OCI-LY1 (cell line): ENCODE results near the gene OLFM2.
"Not testable (repeated sequence)": the region's sequence is repeated elsewhere in the genome, so short reads cannot be mapped to it uniquely, and the experiment has no call there.

Experiments used
- H2AFZ ChIP-seq: fragments of 200-600 bp; sonication (generic), shearing (Covaris generic); 2 replicates; pipeline ENCODE4 v1.6.0; 2014; ENCODE audit warnings: antibody characterized with exemption, mild to moderate bottlenecking, low read length
- H3F3A ChIP-seq: fragments of 200-600 bp; sonication (generic), shearing (Covaris generic); 2 replicates; pipeline ENCODE4 v1.6.0; 2014; ENCODE audit warnings: mild to moderate bottlenecking, antibody characterized with exemption, low read length, moderate library complexity; ENCODE audit not compliant: insufficient read depth
- H3K27ac ChIP-seq: fragments of 200-600 bp; sonication (generic); 2 replicates; pipeline ENCODE4 v1.5.1; 2014; ENCODE audit warnings: low read length, mixed run types, mild to moderate bottlenecking, low read depth; ENCODE audit not compliant: poor library complexity, severe bottlenecking
- H3K27me3 ChIP-seq: fragments of 200-600 bp; sonication (generic); 2 replicates; pipeline ENCODE4 v1.6.0; 2014; ENCODE audit warnings: antibody characterized with exemption, mild to moderate bottlenecking, low read length, moderate library complexity; ENCODE audit not compliant: insufficient read depth
- H3K36me3 ChIP-seq: fragments of 200-600 bp; sonication (generic); 2 replicates; pipeline ENCODE4 v1.6.1; 2014; ENCODE audit warnings: mild to moderate bottlenecking, antibody characterized with exemption, low read length, moderate library complexity, mixed read lengths; ENCODE audit not compliant: insufficient read depth
- H3K4me1 ChIP-seq: fragments of 200-600 bp; sonication (generic); 2 replicates; pipeline ENCODE4 v1.5.1; 2014; ENCODE audit warnings: mild to moderate bottlenecking, low read length, moderate library complexity; ENCODE audit not compliant: insufficient read depth, severe bottlenecking
- H3K4me2 ChIP-seq: fragments of 200-600 bp; sonication (generic), shearing (Covaris generic); 2 replicates; pipeline ENCODE4 v1.6.1; 2014; ENCODE audit warnings: low read length
- H3K4me3 ChIP-seq: fragments of 200-600 bp; sonication (generic); 2 replicates; pipeline ENCODE4 v1.5.1; 2014; ENCODE audit warnings: low read length, low read depth, mild to moderate bottlenecking, mixed read lengths; ENCODE audit not compliant: poor library complexity, severe bottlenecking
- H3K79me2 ChIP-seq: fragments of 200-600 bp; shearing (Covaris generic); 2 replicates; pipeline ENCODE4 v1.6.1; 2016; ENCODE audit warnings: mixed run types, low read length, mixed read lengths; ENCODE audit not compliant: insufficient read depth
- H3K9ac ChIP-seq: fragments of 200-600 bp; sonication (generic), shearing (Covaris generic); 2 replicates; pipeline ENCODE4 v1.6.1; 2014; ENCODE audit warnings: mild to moderate bottlenecking, low read length, mixed read lengths
- H3K9me2 ChIP-seq: fragments of 200-600 bp; sonication (generic), shearing (Covaris generic); 2 replicates; pipeline ENCODE4 v1.6.1; 2014; ENCODE audit warnings: low read depth, mild to moderate bottlenecking, low read length, mixed read lengths
- H3K9me3 ChIP-seq: fragments of 200-600 bp; shearing (Covaris generic); 2 replicates; pipeline ENCODE4 v1.6.1; 2014; ENCODE audit warnings: low read length, mixed read lengths
- H4K20me1 ChIP-seq: fragments of 200-600 bp; sonication (generic), shearing (Covaris generic); 2 replicates; pipeline ENCODE4 v1.6.0; 2016; ENCODE audit warnings: mild to moderate bottlenecking, low read length; ENCODE audit not compliant: insufficient read depth
- EZH2 ChIP-seq: fragments of 200-600 bp; sonication (generic), shearing (Covaris generic); IDR thresholded peaks from 2 replicates; pipeline ENCODE4 v1.8.0; 2017; ENCODE audit warnings: borderline replicate concordance, mixed run types, mild to moderate bottlenecking, antibody characterized with exemption, low read length, moderate library complexity, mixed read lengths
- TF ChIP-seq, protein P1 (sequence below): fragments of 200-600 bp; sonication (generic), shearing (Covaris generic); IDR thresholded peaks from 2 replicates; pipeline ENCODE4 v1.5.1; 2017; ENCODE audit warnings: mild to moderate bottlenecking, antibody characterized with exemption, low read length, moderate library complexity, mixed read lengths

The OLFM2 gene

DNA sequence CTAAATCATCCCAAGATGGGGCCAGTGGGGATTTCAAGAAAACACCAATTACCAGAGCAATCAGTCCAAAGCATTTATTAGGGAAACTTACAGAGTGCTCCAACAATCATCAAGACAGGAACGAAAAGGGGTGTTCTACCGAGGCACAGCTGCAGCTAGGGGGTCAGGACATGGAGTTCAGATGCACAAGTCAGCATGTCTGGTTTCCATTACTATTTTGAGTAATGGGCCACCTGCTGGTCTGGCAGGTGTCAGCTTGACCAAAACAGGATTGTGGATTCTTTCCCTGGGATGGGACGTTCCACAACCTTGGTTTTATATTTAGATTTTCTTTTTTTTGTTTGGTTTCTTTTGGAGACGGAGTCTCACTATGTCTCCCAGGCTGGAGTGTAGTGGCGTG lies 112.5 kb downstream of the OLFM2 start:
- Histone ChIP-seq H3F3A (no peaks in the 10 kb centered on the region), H4K20me1 (no peaks in the 10 kb centered on the region), H3K9me2 (no peaks in the 10 kb centered on the region), H3K9me3 (no peaks in the 10 kb centered on the region), H3K4me2 (no peak overlapping the region), H3K27ac (no peak overlapping the region), H3K4me1 (peaks cover 22% of the 10 kb centered on the region), H3K27me3 (no peaks in the 10 kb centered on the region), H3K9ac (no peak overlapping the region), H3K4me3 (no peak overlapping the region), H3K79me2 (peaks cover 22% of the 10 kb centered on the region), H2AFZ (no peak overlapping the region), H3K36me3 (peaks cover 6% of the 10 kb centered on the region; the same call in 1 of the 2 replicates)
- no peak for TF ChIP-seq EZH2
- TF ChIP-seq, protein P1, sequence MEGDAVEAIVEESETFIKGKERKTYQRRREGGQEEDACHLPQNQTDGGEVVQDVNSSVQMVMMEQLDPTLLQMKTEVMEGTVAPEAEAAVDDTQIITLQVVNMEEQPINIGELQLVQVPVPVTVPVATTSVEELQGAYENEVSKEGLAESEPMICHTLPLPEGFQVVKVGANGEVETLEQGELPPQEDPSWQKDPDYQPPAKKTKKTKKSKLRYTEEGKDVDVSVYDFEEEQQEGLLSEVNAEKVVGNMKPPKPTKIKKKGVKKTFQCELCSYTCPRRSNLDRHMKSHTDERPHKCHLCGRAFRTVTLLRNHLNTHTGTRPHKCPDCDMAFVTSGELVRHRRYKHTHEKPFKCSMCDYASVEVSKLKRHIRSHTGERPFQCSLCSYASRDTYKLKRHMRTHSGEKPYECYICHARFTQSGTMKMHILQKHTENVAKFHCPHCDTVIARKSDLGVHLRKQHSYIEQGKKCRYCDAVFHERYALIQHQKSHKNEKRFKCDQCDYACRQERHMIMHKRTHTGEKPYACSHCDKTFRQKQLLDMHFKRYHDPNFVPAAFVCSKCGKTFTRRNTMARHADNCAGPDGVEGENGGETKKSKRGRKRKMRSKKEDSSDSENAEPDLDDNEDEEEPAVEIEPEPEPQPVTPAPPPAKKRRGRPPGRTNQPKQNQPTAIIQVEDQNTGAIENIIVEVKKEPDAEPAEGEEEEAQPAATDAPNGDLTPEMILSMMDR, result no peak

DNA sequence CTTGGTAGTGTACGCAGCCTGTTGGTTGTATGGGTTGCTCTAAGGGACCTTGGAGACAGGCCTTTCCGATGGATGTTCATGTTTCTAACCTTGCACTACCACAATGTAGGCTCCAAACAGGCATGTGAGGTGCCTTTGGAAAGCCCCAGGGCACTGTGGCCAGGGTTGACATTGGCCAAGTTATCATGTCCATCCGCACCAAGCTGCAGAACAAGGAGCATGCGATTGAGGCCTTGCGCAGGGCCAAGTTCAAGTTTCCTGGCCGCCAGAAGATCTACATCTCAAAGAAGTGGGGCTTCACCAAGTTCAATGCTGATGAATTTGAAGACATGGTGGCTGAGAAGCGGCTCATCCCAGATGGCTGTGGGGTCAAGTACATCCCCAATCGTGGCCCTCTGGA lies 116.3 kb downstream of the OLFM2 start:
- peak overlapping the region; percentile 67 for H3K4me2 ChIP-seq

DNA sequence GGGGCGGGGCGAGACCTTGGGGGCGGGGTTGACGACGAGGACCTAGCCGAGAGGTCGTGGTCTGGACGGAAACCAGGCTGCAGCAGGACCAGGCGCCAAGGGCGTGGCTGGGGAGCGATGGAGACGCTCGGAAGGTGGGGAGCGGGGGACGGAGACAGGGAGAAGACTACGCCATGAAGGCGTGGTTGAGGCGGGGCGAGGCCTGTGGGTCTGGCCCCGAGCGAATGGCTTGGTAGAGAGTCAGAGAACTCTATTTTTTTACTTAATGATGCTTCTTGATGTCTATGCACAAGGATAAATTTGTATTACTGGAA lies 116.8 kb downstream of the OLFM2 start:
- H3K27ac ChIP-seq, result peak overlapping the region; percentile 29
- H2AFZ ChIP-seq, result no peak overlapping the region
- peak overlapping the region; percentile 18; the same call in 1 of the 2 replicates for H3K9ac ChIP-seq
- peaks cover 18% of the 10 kb centered on the region for H3K79me2 ChIP-seq
- H3K4me1 ChIP-seq, result peaks cover 14% of the 10 kb centered on the region
- peaks cover 34% of the 10 kb centered on the region for H3K36me3 ChIP-seq
- no peaks in the 10 kb centered on the region for H3K9me2 ChIP-seq
- peak overlapping the region; percentile 57 for H3K4me3 ChIP-seq
- no peak for TF ChIP-seq EZH2
- TF ChIP-seq, protein P1, result no peak
- peak overlapping the region; percentile 67 for H3K4me2 ChIP-seq
- peaks cover 7% of the 10 kb centered on the region; the same call in 1 of the 2 replicates for H3K9me3 ChIP-seq
- no peaks in the 10 kb centered on the region for H4K20me1 ChIP-seq
- no peaks in the 10 kb centered on the region for H3F3A ChIP-seq
- no peaks in the 10 kb centered on the region for H3K27me3 ChIP-seq

More for the DNA sequence above, 116.3 kb downstream of the OLFM2 start:
- Histone ChIP-seq H3K27ac (peak overlapping the region; percentile 29), H3K4me3 (peak overlapping the region; percentile 57), H3K4me1 (peaks cover 14% of the 10 kb centered on the region), H3K9ac (peak overlapping the region; percentile 18; the same call in 1 of the 2 replicates), H3K79me2 (peaks cover 15% of the 10 kb centered on the region), H3K36me3 (peaks cover 29% of the 10 kb centered on the region)
- H2AFZ ChIP-seq, H4K20me1 ChIP-seq, H3K9me3 ChIP-seq, H3K9me2 ChIP-seq, H3K27me3 ChIP-seq, H3F3A ChIP-seq: not testable (repeated sequence)
